ENCODE data around the gene SUV39H1.

SUV39H1 gene

DNA sequence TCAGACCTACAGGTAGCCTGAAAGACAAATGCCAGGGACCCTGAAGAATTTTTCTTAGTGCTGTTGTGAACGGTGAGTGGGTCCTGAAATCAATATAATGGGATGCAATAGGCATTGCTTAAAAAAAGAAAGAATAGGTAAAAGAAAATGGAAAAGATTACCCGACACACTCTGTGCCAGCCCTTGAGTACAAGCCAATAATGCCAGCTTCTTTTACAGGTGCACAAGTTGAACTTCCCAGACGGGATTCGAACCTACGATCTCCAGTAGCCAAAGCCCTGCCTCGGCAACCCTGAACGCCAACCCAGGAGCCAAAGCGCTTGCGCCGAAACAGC is 40.3 kb downstream of the SUV39H1 start:
- TF ChIP-seq, protein P1, sequence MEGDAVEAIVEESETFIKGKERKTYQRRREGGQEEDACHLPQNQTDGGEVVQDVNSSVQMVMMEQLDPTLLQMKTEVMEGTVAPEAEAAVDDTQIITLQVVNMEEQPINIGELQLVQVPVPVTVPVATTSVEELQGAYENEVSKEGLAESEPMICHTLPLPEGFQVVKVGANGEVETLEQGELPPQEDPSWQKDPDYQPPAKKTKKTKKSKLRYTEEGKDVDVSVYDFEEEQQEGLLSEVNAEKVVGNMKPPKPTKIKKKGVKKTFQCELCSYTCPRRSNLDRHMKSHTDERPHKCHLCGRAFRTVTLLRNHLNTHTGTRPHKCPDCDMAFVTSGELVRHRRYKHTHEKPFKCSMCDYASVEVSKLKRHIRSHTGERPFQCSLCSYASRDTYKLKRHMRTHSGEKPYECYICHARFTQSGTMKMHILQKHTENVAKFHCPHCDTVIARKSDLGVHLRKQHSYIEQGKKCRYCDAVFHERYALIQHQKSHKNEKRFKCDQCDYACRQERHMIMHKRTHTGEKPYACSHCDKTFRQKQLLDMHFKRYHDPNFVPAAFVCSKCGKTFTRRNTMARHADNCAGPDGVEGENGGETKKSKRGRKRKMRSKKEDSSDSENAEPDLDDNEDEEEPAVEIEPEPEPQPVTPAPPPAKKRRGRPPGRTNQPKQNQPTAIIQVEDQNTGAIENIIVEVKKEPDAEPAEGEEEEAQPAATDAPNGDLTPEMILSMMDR (conservative IDR thresholded peaks at IDR 0.05; ENCODE audit: low read length): no peak
- peak overlapping the region; percentile 50 for H3K4me3 ChIP-seq (ENCODE audit: low read length)

DNA sequence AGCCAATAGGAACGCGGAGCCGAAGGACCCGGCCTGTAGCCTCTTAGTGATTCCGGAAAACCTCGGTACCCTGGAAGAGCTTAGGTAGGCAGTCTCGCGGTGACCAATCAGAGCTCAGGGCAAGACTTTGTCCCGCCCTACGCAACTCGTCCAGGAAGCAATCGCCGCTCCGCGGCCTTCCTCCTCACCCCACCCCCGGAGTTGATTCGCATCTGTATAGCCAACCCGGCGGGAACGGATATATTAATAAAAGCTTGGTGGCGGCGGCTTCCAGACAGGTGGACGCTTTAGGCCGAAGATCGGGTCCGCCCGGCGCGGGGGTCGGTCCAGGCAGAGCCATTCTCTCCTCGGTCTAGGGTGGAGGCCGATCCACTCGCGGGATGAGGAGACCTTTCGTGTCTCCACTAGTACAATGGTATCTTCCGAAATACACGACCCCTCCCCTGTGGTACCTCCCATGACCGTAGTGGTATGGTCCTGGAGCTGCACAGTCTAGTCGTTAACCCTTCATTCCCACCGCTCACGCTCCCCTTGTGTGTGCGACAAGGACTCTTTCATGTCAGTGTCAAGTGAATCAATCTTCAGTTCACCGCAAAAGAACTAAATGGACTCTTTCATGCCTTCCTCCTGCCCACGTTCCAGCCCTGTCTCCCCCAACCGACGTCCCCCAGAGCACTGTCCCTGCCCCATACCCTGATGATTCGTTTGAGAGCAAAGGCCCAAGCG is 40.8 kb downstream of the SUV39H1 start:
- TF ChIP-seq, protein P1 (conservative IDR thresholded peaks at IDR 0.05; ENCODE audit: low read length): no peak
- peak overlapping the region; percentile 72 for H3K4me3 ChIP-seq (ENCODE audit: low read length)
- peak; percentile 97 for DNase-seq (ENCODE audit: low read depth)

More for the DNA sequence above, 40.3 kb downstream of the SUV39H1 start:
- no peak for DNase-seq (ENCODE audit: low read depth)

DNA sequence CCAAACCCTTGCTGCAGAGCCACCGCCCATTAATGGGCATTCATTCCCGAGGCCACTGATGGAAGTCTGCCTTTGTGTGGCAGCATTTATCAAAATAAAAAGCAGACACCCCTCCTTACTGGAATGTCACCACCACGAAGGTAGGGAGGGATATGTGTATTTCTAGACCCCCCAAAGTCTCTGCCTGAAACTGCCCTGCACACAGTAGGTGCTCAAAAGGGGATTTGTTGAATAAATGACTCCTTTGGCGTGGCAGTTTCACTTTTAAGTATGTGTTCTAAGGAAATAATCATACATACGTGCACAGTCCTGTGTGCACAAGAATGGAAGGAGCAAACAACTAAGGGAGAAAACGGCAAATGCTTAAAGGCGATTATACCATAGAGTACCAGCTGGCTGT is 41.4 kb downstream of the SUV39H1 start:
- no peak for DNase-seq (ENCODE audit: low read depth)
- TF ChIP-seq, protein P1 (conservative IDR thresholded peaks at IDR 0.05; ENCODE audit: low read length): no peak
- peak overlapping the region; percentile 72 for H3K4me3 ChIP-seq (ENCODE audit: low read length)

DNA sequence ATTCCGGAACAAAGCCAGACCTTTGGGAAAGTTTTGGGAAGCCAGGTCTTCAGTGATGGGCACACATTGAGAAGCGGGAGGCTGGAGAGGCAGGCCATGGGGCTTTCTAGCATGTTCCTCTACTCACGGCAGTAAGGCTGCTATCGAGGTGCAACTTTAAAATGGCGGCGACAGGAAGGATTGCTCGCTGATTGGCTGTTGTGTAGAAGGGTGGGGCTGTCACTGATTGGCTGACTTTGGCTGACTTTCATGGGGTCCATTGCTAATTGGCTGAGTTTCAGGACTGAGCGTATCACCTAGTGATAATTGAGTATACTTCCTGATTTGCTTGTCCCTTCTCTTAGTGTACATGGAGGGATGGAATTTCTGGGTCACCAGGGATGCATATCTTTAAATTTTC is 45.3 kb downstream of the SUV39H1 start:
- TF ChIP-seq, protein P1 (conservative IDR thresholded peaks at IDR 0.05; ENCODE audit: low read length): no peak
- no peak overlapping the region for H3K4me3 ChIP-seq (ENCODE audit: low read length)
- DNase-seq (ENCODE audit: low read depth): no peak

DNA sequence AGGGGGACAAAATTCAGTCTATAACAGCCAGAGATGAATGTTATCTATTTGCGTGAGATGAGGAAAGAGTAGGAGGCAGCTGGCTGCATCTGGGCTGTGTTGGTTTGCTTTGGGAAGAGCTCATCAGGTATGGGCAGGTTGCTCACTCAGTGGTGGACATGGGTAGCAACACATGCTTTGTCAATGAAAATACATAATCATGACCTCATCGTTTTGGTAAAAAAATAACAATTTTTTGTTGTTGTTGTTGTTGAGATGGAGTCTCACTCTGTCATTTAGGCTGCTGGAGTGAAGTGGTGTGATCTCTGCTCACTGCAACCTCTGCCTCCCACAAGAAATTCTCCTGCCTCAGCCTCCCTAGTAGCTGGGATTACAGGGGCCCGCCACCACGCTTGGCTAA is 48.7 kb downstream of the SUV39H1 start:
- DNase-seq (ENCODE audit: low read depth): no peak
- TF ChIP-seq, protein P1 (conservative IDR thresholded peaks at IDR 0.05; ENCODE audit: low read length): no peak
- no peak overlapping the region for H3K4me3 ChIP-seq (ENCODE audit: low read length)

DNA sequence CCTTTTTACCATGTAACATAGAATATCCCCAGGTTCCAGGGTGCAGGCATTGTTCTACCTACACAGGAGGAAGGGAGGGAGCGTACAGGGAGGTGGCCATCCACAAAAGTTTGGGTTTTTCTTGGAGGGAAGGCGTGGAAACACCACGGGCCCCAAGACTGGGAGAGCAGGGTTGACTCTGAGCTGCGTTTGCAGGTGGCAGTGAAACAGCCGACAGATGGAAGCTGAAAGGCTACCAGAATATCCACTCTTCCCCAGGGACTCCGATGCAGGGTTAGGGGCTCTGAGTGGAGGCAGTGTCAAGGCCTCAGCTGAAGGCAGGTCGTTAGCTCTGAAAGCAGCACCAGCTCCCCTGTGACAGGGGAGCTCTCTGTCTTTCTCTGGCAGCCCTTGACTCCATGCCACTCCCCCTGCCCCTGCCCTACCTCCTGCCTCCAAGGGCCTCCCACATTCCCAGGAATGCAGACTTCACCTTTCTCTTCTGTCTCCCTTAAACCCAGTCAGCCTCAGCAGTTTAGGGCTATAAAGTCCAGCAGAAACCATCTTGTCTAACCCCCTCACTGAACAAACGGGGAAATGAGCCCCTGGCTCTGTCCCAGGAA is 51.0 kb downstream of the SUV39H1 start:
- TF ChIP-seq, protein P1 (conservative IDR thresholded peaks at IDR 0.05; ENCODE audit: low read length): no peak
- no peak for DNase-seq (ENCODE audit: low read depth)
- no peak overlapping the region for H3K4me3 ChIP-seq (ENCODE audit: low read length)

DNA sequence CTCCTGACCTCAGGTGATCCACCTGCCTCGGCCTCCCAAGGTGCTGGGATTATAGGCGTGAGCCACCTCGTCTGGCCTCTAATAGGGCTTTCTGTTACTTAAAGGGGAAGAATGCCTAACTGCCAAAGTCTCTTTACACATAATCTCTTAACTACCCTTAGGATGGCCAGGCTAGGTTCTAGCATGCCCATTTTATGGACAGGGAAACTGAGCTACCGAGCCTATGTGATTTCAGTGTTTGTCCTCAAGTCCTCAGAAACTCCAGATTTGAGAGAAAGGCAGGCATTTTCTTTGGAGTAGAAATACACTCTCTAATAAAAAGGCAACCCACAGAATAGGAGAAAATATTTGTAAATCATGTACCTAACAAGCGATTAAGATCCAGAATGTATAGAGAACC is 52.6 kb downstream of the SUV39H1 start:
- TF ChIP-seq, protein P1 (conservative IDR thresholded peaks at IDR 0.05; ENCODE audit: low read length): no peak
- no peak overlapping the region for H3K4me3 ChIP-seq (ENCODE audit: low read length)
- DNase-seq (ENCODE audit: low read depth): no peak

Data from AG10803 (cell line).